Omental fat pad (tissue), 4 donors: ENCODE data around the gene HOXA7. TPM values are rescaled to one million over a fixed set of nuclear protein-coding genes. Genes with fewer than 3 reads are reported as not detected.

ENCODE experiments used
- ATAC-seq: fragments of 150-250 bp; one replicate; pipeline ENCODE4 v1.9.1; 2016; ENCODE audit warnings: mild to moderate bottlenecking, moderate library complexity; ENCODE audit not compliant: low FRiP score
- DNase-seq: peaks from one replicate; pipeline ENCODE4 v3.0.0-alpha.2; 2019; ENCODE audit warnings: low spot score
- total RNA-seq, 4 donors: library from RNA; depleted of rRNA; stranded (reverse); fragments of >200 nt; gene quantifications; one replicate each; pipeline ENCODE4 v1.1.0, GENCODE V29; 2016
- TF ChIP-seq, protein P1 (sequence below), 3 donors: fragments of 450-650 bp; IDR thresholded peaks; one replicate each; pipeline ENCODE4 v1.5.1; 2016 to 2017; ENCODE audit warnings: antibody characterized with exemption in 3 of 3, mild to moderate bottlenecking in 3 of 3, moderate library complexity in 2 of 3

Gene HOXA7
- total RNA-seq, 4 donors from 2014 or later, result 4.6 to 6.1 (median 5.3) TPM

DNA sequence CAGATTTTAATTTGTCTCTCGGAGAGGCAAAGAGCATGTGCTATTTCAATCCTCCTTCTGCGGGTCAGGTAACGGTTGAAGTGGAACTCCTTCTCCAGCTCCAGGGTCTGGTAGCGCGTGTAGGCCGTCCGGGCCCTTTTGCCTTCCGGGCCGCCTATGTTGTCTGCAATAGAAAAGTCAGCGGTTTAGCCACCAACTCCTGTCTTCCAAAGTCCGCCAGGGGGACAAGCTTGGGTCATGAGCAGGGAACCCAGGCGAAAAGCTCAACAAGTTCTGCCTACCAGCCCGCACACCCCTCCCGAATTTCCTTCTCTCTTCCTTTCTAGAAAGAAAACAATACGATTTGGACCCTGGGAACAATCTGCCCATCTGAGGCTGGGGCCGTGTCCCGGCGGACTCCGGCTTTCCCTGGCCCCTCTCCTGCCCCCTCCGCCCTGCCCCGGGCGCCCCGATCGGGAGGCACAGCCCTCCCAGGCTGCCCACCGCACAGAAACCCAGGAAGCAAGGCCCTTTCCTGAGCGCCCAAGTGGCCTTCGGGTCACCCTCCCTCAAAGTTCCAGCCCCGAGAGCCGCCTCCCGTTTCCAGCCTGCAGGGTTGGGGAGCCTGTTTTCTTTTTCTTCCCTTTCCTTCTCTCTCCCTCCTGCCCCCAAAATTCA is 14.4 kb downstream of the HOXA7 start:
- ATAC-seq, result no peak
- TF ChIP-seq, protein P1, sequence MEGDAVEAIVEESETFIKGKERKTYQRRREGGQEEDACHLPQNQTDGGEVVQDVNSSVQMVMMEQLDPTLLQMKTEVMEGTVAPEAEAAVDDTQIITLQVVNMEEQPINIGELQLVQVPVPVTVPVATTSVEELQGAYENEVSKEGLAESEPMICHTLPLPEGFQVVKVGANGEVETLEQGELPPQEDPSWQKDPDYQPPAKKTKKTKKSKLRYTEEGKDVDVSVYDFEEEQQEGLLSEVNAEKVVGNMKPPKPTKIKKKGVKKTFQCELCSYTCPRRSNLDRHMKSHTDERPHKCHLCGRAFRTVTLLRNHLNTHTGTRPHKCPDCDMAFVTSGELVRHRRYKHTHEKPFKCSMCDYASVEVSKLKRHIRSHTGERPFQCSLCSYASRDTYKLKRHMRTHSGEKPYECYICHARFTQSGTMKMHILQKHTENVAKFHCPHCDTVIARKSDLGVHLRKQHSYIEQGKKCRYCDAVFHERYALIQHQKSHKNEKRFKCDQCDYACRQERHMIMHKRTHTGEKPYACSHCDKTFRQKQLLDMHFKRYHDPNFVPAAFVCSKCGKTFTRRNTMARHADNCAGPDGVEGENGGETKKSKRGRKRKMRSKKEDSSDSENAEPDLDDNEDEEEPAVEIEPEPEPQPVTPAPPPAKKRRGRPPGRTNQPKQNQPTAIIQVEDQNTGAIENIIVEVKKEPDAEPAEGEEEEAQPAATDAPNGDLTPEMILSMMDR (IDR thresholded peaks at IDR 0.05), result no peak
- peak; percentile 20 for DNase-seq

DNA sequence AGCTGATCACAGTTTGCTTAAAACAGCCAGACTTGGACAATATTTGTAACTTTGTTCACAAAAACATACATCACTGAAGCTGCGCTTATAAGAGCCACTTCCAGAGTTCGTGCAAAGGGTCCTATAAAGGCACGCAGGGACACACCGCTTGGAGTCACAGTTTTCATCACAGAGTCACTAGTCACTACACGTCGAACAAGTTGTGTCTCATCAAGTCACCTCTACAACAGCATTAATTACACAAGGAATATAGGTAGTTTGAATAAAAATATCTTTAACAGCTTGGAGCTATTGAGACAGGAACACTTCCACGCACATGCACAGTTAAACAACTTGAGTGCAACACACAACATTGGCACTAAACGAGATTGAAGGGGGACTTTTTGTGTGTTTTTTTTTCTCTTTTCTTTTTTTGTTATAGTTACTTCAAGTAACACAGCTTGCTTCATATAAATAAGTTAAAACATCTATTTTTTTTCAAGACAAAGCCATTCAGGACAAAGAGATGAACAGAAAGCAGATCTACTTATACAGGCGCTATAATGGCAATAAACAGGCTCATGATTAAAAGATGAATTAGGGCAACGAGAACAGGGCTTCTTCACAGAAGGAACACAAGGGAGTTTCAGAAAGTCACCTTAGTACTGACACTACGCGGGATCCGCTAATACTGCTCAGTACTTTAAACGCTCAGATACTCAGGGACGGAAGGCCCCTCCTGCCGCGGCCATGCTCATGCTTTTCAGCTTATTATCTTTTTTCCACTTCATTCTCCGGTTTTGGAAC is 15.1 kb downstream of the HOXA7 start:
- ATAC-seq (no peak), DNase-seq (peak; percentile 15)
- TF ChIP-seq, protein P1 (IDR thresholded peaks at IDR 0.05), result no peak

DNA sequence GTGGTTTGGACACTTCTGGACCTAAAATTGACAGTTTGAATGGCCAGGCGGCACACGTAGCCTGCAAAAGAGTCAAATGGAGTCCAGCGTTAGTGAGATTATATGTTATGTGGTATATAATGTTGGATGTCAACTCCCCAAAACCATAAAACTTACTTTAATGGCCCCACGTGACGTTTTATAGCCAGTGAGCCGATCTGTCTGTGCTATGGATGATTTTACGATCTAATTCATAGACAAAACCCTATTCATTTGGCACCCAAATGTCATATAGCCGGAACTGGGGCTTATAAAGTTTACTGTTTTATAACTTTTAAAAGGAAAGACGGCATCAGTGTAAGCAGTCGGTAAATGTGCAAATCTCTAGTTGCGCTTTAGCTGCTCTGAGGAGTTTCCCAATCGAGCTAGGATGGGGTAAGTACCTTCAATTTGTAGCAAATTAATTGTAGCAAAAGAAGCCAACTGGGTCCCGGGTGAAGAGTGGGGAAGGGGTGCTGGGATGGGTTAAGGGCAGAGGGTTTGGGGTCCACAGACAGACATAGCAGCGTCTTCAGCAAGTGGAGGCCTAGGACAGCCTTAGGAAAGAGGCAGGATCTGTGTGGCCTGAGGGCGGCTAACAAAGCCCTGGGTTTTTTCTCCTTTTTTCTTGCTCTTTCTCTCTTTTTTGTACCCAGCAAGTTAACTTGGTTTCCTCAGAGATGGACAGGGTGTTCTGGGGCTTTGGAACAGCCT is 16.2 kb downstream of the HOXA7 start:
- DNase-seq, result peak; percentile 12
- ATAC-seq, result no peak
- TF ChIP-seq, protein P1 (IDR thresholded peaks at IDR 0.05), result no peak

DNA sequence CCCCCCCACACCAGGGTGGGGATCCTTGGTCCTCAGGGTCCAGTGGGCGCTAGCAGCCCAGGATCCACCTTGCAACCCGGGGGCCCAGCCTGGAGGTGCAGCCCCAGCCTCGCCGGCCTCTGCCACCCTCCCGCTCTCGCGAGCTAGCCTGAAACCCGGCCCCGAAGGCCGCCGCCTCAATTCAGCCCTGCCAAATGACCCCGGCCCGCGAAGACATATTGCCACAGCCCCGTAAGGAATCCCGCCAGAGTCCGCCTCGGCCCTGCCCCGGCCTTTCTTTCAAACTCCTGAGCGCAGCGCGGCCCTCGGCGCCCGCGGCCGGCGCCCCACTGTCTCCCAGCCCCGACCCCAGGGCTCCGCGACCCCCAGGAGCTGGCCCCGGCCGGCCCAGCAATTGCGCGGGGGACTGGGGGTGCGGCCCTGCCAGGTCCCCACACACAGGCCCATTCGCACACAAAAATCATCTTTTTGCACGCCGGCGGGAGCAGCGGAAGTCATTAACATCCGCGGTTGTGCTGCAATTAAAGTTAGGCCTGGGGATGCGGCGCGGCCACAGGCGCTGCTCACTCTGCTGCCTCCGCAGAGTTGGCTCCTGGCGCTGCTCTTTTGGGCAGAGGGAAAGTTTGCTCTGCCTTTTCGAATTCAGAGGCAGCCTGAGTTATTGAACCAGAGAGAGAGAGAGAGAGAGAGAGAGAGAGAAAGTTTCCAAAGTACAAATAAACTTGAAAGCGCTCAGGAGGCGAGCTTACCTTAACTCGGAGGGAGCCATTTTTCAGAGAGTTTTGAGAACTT is 16.9 kb downstream of the HOXA7 start:
- DNase-seq, result peak; percentile 21
- ATAC-seq, result no peak
- TF ChIP-seq, protein P1 (IDR thresholded peaks at IDR 0.05), result no peak

DNA sequence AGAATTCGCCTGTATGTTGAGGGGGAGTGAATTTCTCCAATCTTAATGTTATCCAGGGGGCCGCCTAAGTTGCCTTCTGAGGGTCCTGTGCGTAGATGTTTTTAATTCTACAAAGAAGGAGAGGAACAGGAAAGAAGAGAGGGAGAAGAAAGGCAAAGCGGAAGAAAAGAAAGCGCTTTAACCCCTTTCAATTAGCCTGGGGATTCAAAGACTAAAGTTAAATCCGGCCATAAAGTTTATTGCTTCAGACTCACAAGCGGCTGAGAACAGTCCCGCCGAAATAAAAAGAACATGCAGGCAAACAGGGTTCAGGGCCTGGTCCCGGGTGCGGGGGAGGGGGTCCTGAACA is 17.5 kb downstream of the HOXA7 start:
- ATAC-seq (no peak), DNase-seq (no peak)
- TF ChIP-seq, protein P1 (IDR thresholded peaks at IDR 0.05), result no peak

DNA sequence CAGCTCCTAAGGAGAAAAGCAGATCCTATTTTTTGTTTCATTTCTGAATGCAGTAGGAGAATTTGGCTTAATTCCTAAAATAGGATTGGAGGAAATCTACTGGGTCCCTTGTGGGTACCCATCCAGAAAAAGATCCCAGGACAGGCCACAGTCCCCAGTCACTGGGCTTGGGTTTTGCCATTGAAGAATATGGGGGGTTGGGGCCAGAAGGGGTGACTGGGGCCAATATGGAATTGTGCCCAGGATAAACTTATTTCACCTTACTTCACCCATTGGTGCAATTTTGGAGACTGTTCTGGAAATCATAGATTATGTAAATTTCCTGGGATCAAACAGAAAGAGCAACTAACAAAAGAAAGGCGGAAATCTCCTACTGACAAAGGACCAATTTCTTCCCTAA is 18.0 kb downstream of the HOXA7 start:
- no peak for ATAC-seq
- DNase-seq, result peak; percentile 16
- TF ChIP-seq, protein P1 (IDR thresholded peaks at IDR 0.05), result no peak
